DND-41 (cell line): ENCODE results near the gene IQGAP2.

Source experiments
- ATAC-seq: fragments of 200-7000 bp; cut with Tn5 transposase; 3 replicates; pipeline ENCODE4 v1.9.1; 2021; ENCODE audit warnings: low read depth; ENCODE audit not compliant: insufficient read depth
- DNase-seq: peaks from one replicate; pipeline ENCODE4 v3.0.0-alpha.2; 2020
- H2AFZ ChIP-seq: 2 replicates; pipeline ENCODE4 v1.6.0; 2012; ENCODE audit warnings: low read depth, low read length
- H3K27ac ChIP-seq: 2 replicates; pipeline ENCODE4 v1.5.1; 2012; ENCODE audit warnings: low read length, inconsistent platforms
- H3K27me3 ChIP-seq: fragments of 200-600 bp; sonication (generic); 2 replicates; pipeline ENCODE4 v1.6.0; 2012; ENCODE audit warnings: low read length, mild to moderate bottlenecking, inconsistent platforms; ENCODE audit not compliant: insufficient read depth, poor library complexity
- H3K36me3 ChIP-seq: 2 replicates; pipeline ENCODE4 v1.5.1; 2012; ENCODE audit warnings: low read length, inconsistent platforms; ENCODE audit not compliant: insufficient read depth
- H3K4me1 ChIP-seq: 2 replicates; pipeline ENCODE4 v1.5.1; 2012; ENCODE audit warnings: mild to moderate bottlenecking, low read length; ENCODE audit not compliant: insufficient read depth
- H3K4me2 ChIP-seq: 2 replicates; pipeline ENCODE4 v1.6.0; 2012; ENCODE audit warnings: mild to moderate bottlenecking, moderate library complexity, low read length, inconsistent platforms; ENCODE audit not compliant: insufficient read depth
- H3K4me3 ChIP-seq, 2 experiments: fragments of 200-600 bp in 1 of 2; shearing (Covaris generic) in 1 of 2; 2 replicates each; pipeline ENCODE4 v1.5.1; 2012 to 2016; ENCODE audit warnings: inconsistent platforms in 2 of 2, low read length in 2 of 2, mild to moderate bottlenecking in 2 of 2, low read depth in 1 of 2, moderate library complexity in 1 of 2
- H3K79me2 ChIP-seq: 2 replicates; pipeline ENCODE4 v1.6.0; 2012; ENCODE audit warnings: low read length, inconsistent platforms; ENCODE audit not compliant: insufficient read depth
- H3K9ac ChIP-seq: 2 replicates; pipeline ENCODE4 v1.6.0; 2012; ENCODE audit warnings: low read depth, mild to moderate bottlenecking, inconsistent platforms, low read length, moderate library complexity
- H3K9me3 ChIP-seq: 2 replicates; pipeline ENCODE4 v1.5.1; 2012; ENCODE audit warnings: low read length, moderate library complexity, mild to moderate bottlenecking, inconsistent platforms; ENCODE audit not compliant: insufficient read depth, severe bottlenecking
- H4K20me1 ChIP-seq: 2 replicates; pipeline ENCODE4 v1.6.0; 2012; ENCODE audit warnings: low read length; ENCODE audit not compliant: insufficient read depth
- CTCF ChIP-seq: IDR thresholded peaks from 2 replicates; pipeline ENCODE4 v1.5.1; 2012; ENCODE audit warnings: borderline replicate concordance, low read length, moderate library complexity, mild to moderate bottlenecking; ENCODE audit not compliant: poor library complexity, severe bottlenecking; ENCODE audit errors: extremely low read depth
- EZH2 ChIP-seq: IDR thresholded peaks from 3 replicates; pipeline ENCODE4 v1.6.1; 2012; ENCODE audit warnings: borderline replicate concordance, low read depth, mild to moderate bottlenecking, moderate library complexity, low read length, inconsistent platforms; ENCODE audit not compliant: severe bottlenecking

IQGAP2 gene

GRCh38 chr5:76626738-76627137 lies 223.7 kb downstream of the IQGAP2 start:
- Histone ChIP-seq H3K4me3 (no peak overlapping the region), H3K4me2 (no peak overlapping the region), H3K79me2 (no peaks in the 10 kb centered on the region), H4K20me1 (no peaks in the 10 kb centered on the region), H3K9me3 (no peaks in the 10 kb centered on the region), H3K36me3 (no peaks in the 10 kb centered on the region), H3K27me3 (no peaks in the 10 kb centered on the region), H3K4me1 (no peaks in the 10 kb centered on the region), H3K9ac (no peak overlapping the region), H2AFZ (no peak overlapping the region), H3K27ac (no peak overlapping the region)
- ATAC-seq, result 0 out of 3 replicates have a peak, but pooled peaks have one; percentile 27
- no peak for DNase-seq
- TF ChIP-seq CTCF (no peak), EZH2 (no peak)

GRCh38 chr5:76634661-76635060 lies 231.6 kb downstream of the IQGAP2 start:
- no peak for TF ChIP-seq EZH2
- no peak for TF ChIP-seq CTCF
- no peak for ATAC-seq
- Histone ChIP-seq H3K4me2 (no peak overlapping the region), H3K27ac (no peak overlapping the region), H3K9ac (no peak overlapping the region), H3K9me3 (no peaks in the 10 kb centered on the region), H3K27me3 (no peaks in the 10 kb centered on the region), H2AFZ (no peak overlapping the region), H3K4me3 (no peak overlapping the region), H4K20me1 (no peaks in the 10 kb centered on the region), H3K4me1 (no peaks in the 10 kb centered on the region), H3K36me3 (no peaks in the 10 kb centered on the region), H3K79me2 (no peaks in the 10 kb centered on the region)
- DNase-seq, result no peak

- Histone ChIP-seq H2AFZ (no peak overlapping the region), H3K36me3 (no peaks in the 10 kb centered on the region), H3K27me3 (no peaks in the 10 kb centered on the region), H3K4me2 (no peak overlapping the region), H3K4me3 (no peak overlapping the region), H3K79me2 (no peaks in the 10 kb centered on the region), H4K20me1 (no peaks in the 10 kb centered on the region), H3K9ac (no peak overlapping the region), H3K4me1 (no peaks in the 10 kb centered on the region), H3K27ac (no peak overlapping the region), H3K9me3 (no peaks in the 10 kb centered on the region)
- DNase-seq, result no peak
- no peak for TF ChIP-seq EZH2
- TF ChIP-seq CTCF, result no peak
- ATAC-seq, result no peak
These were observed 234.4 kb downstream of the IQGAP2 start for GRCh38 chr5:76637490-76637889.

GRCh38 chr5:76638479-76638878 lies 235.4 kb downstream of the IQGAP2 start:
- TF ChIP-seq CTCF, result no peak
- no peak for TF ChIP-seq EZH2
- Histone ChIP-seq H3K4me1 (no peaks in the 10 kb centered on the region), H3K4me3 (no peak overlapping the region), H3K79me2 (no peaks in the 10 kb centered on the region), H2AFZ (no peak overlapping the region), H3K9me3 (no peaks in the 10 kb centered on the region), H3K36me3 (no peaks in the 10 kb centered on the region), H3K4me2 (no peak overlapping the region), H4K20me1 (no peaks in the 10 kb centered on the region), H3K9ac (no peak overlapping the region), H3K27ac (no peak overlapping the region), H3K27me3 (no peaks in the 10 kb centered on the region)
- no peak for ATAC-seq
- DNase-seq, result no peak
